Thoracic aorta (tissue), 2 donors: Measurements from ENCODE around the gene DBF4B. TPM values are rescaled to one million over a fixed set of nuclear protein-coding genes. Genes with fewer than 3 reads are reported as not detected.

Experiments
- ATAC-seq: fragments of 150-250 bp; one replicate; pipeline ENCODE4 v1.8.0; 2017; ENCODE audit warnings: low read depth; ENCODE audit not compliant: insufficient number of reproducible peaks, low FRiP score
- DNase-seq: peaks from one replicate; pipeline ENCODE4 v3.0.0-alpha.2; 2020; ENCODE audit warnings: low spot score
- H3K27ac ChIP-seq, 2 donors: fragments of 200-600 bp; sonication (generic); 1 replicate in 1 of 2; 2 replicates in 1 of 2; pipeline ENCODE4 v1.5.1; 2016; ENCODE audit warnings: mild to moderate bottlenecking in 2 of 2, moderate library complexity in 2 of 2
- H3K27me3 ChIP-seq: fragments of 200-600 bp; sonication (generic); replicated peaks from 2 replicates; pipeline ENCODE4 v1.6.0; 2016; ENCODE audit warnings: mild to moderate bottlenecking; ENCODE audit not compliant: insufficient read depth
- H3K36me3 ChIP-seq: fragments of 200-600 bp; sonication (generic); one replicate; pipeline ENCODE4 v1.5.1; 2016
- H3K4me1 ChIP-seq, 2 donors: fragments of 200-600 bp; sonication (generic); 1 replicate in 1 of 2; 2 replicates in 1 of 2; pipeline versions ENCODE4 v1.5.1 to v1.6.0; 2016; ENCODE audit warnings: low read depth in 2 of 2, mild to moderate bottlenecking in 1 of 2; ENCODE audit not compliant: control insufficient read depth in 1 of 2
- H3K4me3 ChIP-seq: fragments of 200-600 bp; sonication (generic); 2 replicates; pipeline ENCODE4 v1.5.1; 2016; ENCODE audit warnings: mild to moderate bottlenecking
- H3K9me3 ChIP-seq: fragments of 200-600 bp; sonication (generic); 2 replicates; pipeline ENCODE4 v1.5.1; 2016
- total RNA-seq, 2 donors: library from RNA; depleted of rRNA; stranded (reverse); fragments of >200 nt; gene quantifications; one replicate each; pipeline versions ENCODE4 v1.1.0 to v1.2.3, GENCODE V29; 2016
- TF ChIP-seq, protein P1 (sequence below): fragments of 200-600 bp; sonication (generic); IDR thresholded peaks from one replicate; pipeline ENCODE4 v1.5.1; 2019; ENCODE audit warnings: antibody characterized with exemption

The DBF4B gene
- total RNA-seq, 2 donors from 2014 or later, result 5.7 to 7.8 TPM

DNA sequence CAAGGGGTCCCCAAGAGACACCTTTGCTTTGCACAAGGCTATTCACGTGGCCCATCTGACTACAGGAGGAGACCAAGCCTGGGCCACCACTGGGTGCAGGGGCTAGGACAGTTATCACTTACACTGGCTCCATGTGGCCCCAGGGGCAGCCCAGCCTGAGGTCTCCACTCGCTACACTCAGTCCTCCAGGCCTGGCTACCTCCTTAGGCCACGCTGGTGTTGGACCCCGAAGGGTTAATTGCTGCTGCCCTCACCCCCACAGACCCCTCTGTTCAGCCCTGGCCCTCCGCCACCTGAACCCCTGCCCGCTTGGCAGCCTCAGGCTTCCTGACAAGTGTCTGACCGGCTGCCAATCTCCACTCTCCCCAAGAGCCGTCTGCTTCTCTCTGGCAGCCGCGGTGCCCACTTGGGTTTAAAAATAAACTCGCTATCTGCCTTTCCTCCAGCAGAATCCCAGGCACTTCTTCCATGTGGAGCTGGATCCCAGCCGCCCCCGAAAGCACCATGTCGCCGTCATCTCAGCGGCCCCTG is 78.2 kb downstream of the DBF4B start:
- peak overlapping the region; percentile 50 to 66 for H3K27ac ChIP-seq
- no peak for DNase-seq

DNA sequence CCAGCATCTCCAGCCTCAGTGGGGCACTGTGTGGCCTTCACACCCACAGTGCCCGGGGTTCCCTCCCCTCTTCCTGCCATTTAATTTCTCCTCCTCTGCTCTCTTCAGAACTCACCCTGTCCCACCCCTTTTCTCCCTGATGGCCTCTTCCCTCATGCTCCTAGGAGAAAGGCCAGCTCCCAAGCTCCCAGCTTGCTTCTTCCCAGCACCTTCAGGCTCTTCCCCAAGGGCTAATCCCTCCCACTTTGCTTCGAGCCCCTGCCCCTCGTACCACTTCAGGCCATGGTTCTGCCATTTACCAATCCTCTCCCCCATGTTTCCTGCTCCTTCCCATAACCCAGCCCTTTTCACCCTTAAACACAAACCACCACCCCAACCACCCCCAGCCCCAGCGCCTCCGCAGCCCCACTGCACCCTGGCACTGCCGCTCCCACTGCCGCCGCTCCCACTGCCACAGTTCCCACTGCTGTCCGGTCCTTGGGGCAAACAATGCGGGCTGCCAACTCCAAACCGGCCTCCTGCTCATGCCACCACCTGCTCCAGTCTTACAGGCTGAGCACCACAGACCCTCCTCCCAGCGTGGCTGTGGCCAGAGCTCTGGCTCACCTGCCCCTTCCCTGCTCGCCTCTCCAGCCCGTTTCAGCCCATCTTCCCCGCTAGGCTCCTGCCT is 78.9 kb downstream of the DBF4B start:
- Histone ChIP-seq H3K36me3 (no peaks in the 10 kb centered on the region), H3K9me3 (no peaks in the 10 kb centered on the region), H3K4me3 (peak overlapping the region; percentile 16), H3K4me1 (peaks cover 6 to 37% of the 10 kb centered on the region in 2 donors), H3K27me3 (no peaks in the 10 kb centered on the region), H3K27ac (peak overlapping the region; percentile 50 to 66)
- TF ChIP-seq, protein P1, sequence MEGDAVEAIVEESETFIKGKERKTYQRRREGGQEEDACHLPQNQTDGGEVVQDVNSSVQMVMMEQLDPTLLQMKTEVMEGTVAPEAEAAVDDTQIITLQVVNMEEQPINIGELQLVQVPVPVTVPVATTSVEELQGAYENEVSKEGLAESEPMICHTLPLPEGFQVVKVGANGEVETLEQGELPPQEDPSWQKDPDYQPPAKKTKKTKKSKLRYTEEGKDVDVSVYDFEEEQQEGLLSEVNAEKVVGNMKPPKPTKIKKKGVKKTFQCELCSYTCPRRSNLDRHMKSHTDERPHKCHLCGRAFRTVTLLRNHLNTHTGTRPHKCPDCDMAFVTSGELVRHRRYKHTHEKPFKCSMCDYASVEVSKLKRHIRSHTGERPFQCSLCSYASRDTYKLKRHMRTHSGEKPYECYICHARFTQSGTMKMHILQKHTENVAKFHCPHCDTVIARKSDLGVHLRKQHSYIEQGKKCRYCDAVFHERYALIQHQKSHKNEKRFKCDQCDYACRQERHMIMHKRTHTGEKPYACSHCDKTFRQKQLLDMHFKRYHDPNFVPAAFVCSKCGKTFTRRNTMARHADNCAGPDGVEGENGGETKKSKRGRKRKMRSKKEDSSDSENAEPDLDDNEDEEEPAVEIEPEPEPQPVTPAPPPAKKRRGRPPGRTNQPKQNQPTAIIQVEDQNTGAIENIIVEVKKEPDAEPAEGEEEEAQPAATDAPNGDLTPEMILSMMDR, result no peak
- DNase-seq (no peak), ATAC-seq (no peak)

More for the DNA sequence above, 78.2 kb downstream of the DBF4B start:
- H3K4me1 ChIP-seq, result peaks cover 6 to 45% of the 10 kb centered on the region in 2 donors
- peak overlapping the region; percentile 39 for H3K4me3 ChIP-seq
- ATAC-seq, result no peak
- H3K36me3 ChIP-seq, result no peaks in the 10 kb centered on the region
- no peaks in the 10 kb centered on the region for H3K27me3 ChIP-seq
- TF ChIP-seq, protein P1, result no peak
- no peaks in the 10 kb centered on the region for H3K9me3 ChIP-seq

DNA sequence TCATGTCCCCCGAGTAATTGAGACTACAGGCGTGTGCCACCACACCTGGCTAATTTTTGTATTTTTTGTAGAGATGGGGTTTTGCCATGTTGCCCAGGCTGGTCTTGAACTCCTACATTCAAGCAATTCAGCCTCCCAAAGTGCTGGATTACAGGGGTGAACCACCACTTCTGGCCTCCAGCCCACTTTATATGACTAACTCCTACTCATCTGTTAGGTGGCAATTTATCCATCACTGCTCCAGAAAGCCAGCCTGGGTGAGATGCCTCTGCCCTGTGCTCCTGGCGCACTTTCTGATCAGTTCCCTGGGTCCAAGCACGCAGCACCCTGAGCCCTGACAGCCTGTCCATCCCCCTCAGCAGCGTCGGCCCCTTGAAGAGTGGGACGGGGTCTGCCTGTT is 79.7 kb downstream of the DBF4B start:
- Histone ChIP-seq H3K27me3 (no peaks in the 10 kb centered on the region), H3K27ac (peak overlapping the region in 1 of 2 donors; percentile 66), H3K4me1 (peaks cover 6 to 30% of the 10 kb centered on the region in 2 donors), H3K9me3 (no peaks in the 10 kb centered on the region), H3K36me3 (no peaks in the 10 kb centered on the region), H3K4me3 (no peak overlapping the region)
- ATAC-seq (no peak), DNase-seq (no peak)
- TF ChIP-seq, protein P1, result no peak

DNA sequence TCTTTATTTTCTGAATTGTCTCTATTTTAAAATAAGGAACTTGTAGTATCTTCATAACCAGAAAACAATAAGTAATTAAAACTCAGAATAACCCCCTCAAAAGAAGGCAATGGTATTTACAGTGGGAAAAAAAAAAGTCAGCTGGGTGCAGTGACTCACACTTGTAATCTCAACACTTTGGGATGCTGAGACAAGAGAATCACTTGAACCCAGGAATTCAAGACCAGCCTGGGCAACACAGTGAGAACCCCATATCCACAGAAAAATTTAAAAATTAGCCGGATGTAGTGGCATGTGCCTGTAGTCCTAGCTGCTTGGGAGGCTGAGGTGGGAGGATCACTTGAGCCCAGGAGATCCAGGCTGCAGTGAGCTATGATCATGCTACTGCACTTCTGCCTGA is 83.8 kb downstream of the DBF4B start:
- TF ChIP-seq, protein P1, result no peak
- H3K4me1 ChIP-seq, result peaks cover 11 to 45% of the 10 kb centered on the region in 2 donors

DNA sequence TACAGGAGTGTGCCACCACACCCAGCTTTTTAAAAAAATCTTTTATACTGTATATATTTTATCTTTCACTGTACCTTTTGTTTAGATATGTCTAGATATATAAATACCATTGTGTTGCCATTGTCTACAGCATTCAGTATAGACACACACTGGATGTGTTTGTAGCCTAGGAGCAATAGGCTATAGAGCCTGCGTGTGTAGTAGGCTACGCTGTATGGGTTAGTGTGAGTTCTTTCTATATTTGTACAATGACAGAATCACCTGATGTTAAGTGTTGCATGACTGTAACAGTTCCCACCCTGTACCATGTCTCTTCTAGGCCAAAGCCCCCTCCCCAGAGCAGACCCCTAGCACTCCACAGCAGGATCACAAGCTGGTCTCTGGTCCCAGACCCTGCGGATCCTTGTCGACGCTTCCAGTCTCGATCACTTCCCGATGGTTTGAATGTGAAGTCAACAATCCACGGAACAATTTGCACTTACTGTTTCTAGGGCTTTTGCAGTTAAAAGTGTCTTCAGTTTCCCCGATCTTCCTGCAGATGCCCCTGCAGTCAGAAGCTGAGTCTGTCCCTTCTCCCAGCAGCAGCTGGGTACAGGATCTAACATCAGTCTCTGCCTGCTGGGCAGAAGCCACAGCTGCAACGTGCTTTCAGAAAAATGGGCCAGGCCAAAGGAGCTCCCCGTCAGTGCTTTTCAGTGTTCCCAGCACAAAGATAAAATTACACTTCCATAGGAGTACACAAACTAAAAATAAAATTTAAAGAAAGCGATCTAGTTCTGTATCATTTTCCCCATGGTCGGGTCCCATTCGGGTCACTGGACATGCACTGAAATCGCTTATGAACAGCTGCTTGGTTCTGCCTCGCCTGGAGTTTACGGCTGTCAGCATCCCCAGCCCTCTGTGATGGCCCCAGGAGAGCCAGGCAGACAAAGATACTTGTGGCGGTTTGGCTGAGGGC is 85.7 kb downstream of the DBF4B start:
- peak overlapping the region; percentile 81 to 88 for H3K27ac ChIP-seq
- H3K36me3 ChIP-seq, result no peaks in the 10 kb centered on the region
- no peaks in the 10 kb centered on the region for H3K9me3 ChIP-seq
- H3K4me3 ChIP-seq, result peak overlapping the region; percentile 41
- no peaks in the 10 kb centered on the region for H3K27me3 ChIP-seq
- H3K4me1 ChIP-seq, result peaks cover 11 to 53% of the 10 kb centered on the region in 2 donors
- TF ChIP-seq, protein P1, result no peak
- no peak for ATAC-seq
- DNase-seq, result no peak

More for the DNA sequence above, 83.8 kb downstream of the DBF4B start:
- DNase-seq (no peak), ATAC-seq (no peak)
- no peaks in the 10 kb centered on the region for H3K36me3 ChIP-seq
- H3K27me3 ChIP-seq, result no peaks in the 10 kb centered on the region
- H3K4me3 ChIP-seq, result no peak overlapping the region
- H3K9me3 ChIP-seq, result no peaks in the 10 kb centered on the region
- no peak overlapping the region for H3K27ac ChIP-seq
